ENCODE results near the gene MGAT4C. TPM values are rescaled to one million over a fixed set of nuclear protein-coding genes. Genes with fewer than 3 reads are reported as not detected.

Gene MGAT4C
- total and polyA plus RNA-seq, 2 of the 8 experiments (the other 6 are each of a cell fraction or from before 2014, with no cell fraction given) = 1.6 to 2.5 TPM

- TF ChIP-seq POU5F1 (IDR thresholded peaks at IDR 0.05; ENCODE audit: low read depth, low read length) = no peak
Observed at GRCh38 chr12:86249851-86250250, 6.3 kb downstream of the MGAT4C start (continued).

Measured in H1 (cell line).